22Rv1 (cell line): Measurements from ENCODE around the gene INSYN2B.

Experiments used
- CTCF ChIP-seq: fragments of 450-650 bp; IDR thresholded peaks from 2 replicates; pipeline ENCODE4 v1.5.1; 2017; ENCODE audit warnings: mild to moderate bottlenecking
- ZFX ChIP-seq: fragments of 450-650 bp; IDR thresholded peaks from 2 replicates; pipeline ENCODE4 v1.6.1; 2017; ENCODE audit warnings: antibody characterized with exemption, borderline replicate concordance

GRCh38 chr5:169974121-169974770 is 6.0 kb downstream of the INSYN2B start:
- no peak for TF ChIP-seq CTCF
- TF ChIP-seq ZFX: no peak
